AG09309 (cell line): ENCODE measurements around the gene ARSD.
"Not testable (repeated sequence)": the region's sequence is repeated elsewhere in the genome, so short reads cannot be mapped to it uniquely, and the experiment has no call there.

ENCODE experiments used
- DNase-seq: peaks from one replicate; pipeline ENCODE4 v3.0.0-alpha.2; 2010; ENCODE audit warnings: low read depth
- H3K4me3 ChIP-seq: 2 replicates; pipeline ENCODE4 v1.5.1; 2011; ENCODE audit warnings: mild to moderate bottlenecking, low read depth, low read length, moderate library complexity; ENCODE audit not compliant: control insufficient read depth
- CTCF ChIP-seq: IDR thresholded peaks from 2 replicates; pipeline ENCODE4 v1.5.1; 2011; ENCODE audit warnings: mild to moderate bottlenecking, low read depth, low read length, inconsistent platforms; ENCODE audit not compliant: insufficient read depth, control insufficient read depth; ENCODE audit errors: missing control alignments

Gene ARSD

DNA sequence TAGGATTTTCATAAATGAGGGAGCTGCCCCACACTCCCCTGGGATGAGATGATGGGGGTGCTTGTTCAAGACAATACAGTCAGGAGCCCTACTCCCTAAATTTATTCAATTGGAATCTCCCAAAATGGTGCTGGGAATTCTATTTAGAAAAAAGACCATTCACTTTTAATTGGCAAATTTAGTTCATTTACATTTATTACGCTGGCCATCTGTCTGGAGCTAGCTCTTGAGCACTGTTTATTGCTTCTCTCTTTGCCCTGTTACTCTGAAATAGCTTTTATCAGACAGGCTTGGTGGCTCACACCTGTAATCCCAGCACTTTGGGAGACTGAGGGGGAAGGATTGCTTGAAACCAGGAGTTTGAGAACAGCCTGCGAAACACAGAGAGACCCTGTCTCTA is 2.0 kb upstream of the ARSD start:
- no peak for TF ChIP-seq CTCF
- DNase-seq = no peak
- H3K4me3 ChIP-seq = no peak overlapping the region

GRCh38 chrX:2928191-2928582 is 952 bp downstream of the ARSD start:
- no peak for TF ChIP-seq CTCF
- no peak for DNase-seq
- peak overlapping the region; percentile 62 for H3K4me3 ChIP-seq

GRCh38 chrX:2926664-2927275 is 2.4 kb downstream of the ARSD start:
- no peak overlapping the region for H3K4me3 ChIP-seq
- TF ChIP-seq CTCF = no peak
- no peak for DNase-seq

GRCh38 chrX:2926255-2926654 is 2.9 kb downstream of the ARSD start:
- not testable (repeated sequence) for DNase-seq, H3K4me3 ChIP-seq

DNA sequence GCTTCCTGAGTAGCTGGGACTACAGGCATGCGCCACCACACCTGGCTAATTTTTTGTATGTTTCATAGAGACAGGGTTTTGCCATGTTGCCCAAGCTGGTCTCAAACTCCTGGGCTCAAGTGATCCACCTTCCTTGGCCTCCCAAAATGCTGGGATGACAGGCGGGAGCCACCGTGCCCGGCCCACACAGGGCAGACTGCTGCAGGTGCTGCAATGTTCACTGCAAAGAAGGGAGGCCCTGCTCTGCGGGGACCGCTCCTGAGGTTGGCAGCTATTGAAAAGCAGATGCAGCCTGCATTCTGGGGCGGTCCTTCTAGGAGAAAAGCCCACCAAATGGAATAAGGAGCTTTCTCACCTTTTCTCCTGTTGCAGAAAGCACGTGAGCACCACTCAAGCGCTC is 5.0 kb downstream of the ARSD start:
- no peak for TF ChIP-seq CTCF
- DNase-seq = no peak
- no peak overlapping the region for H3K4me3 ChIP-seq

DNA sequence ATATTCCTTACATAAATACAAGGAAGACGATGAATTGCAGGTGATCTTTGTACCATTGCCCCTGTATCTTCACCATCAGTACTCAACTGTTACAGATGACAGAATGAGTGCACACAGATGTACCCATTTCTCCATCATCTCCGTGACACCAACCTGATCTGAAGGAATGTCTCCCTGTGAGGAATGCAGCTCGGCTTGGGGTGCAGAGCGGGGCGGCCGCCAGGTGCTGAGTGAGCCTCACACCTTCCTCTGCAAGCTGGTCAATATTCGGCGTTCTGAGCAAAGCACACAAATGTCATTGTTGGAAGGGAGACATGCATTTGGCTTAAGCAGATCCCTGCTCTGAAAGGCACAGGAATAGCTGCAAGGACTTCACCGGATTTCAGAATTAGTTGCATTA is 7.4 kb downstream of the ARSD start:
- H3K4me3 ChIP-seq = no peak overlapping the region
- TF ChIP-seq CTCF = no peak

DNA sequence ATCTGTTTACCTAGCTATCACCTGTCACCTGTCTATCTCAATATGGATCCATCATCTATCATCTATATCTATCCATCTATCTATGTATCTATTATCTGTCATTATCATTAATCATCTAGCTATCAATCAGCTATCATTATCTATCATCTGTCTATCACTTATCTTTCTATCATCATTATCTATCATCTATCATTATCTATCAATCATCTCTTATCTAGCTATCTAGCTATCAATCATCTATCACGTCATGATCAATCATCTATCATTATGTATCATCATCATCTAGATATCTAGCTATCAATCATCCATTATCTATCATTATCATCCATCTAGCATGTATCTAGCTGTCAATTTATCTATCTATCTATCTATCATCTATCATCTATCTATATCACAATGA is 7.9 kb downstream of the ARSD start:
- no peak for TF ChIP-seq CTCF
- DNase-seq = no peak
- no peak overlapping the region for H3K4me3 ChIP-seq

More for the DNA sequence above, 7.4 kb downstream of the ARSD start:
- DNase-seq = no peak
